22Rv1 (cell line): ENCODE results near the gene BAZ2B.

Source experiments
- CTCF ChIP-seq: fragments of 450-650 bp; IDR thresholded peaks from 2 replicates; pipeline ENCODE4 v1.5.1; 2017; ENCODE audit warnings: mild to moderate bottlenecking
- ZFX ChIP-seq: fragments of 450-650 bp; IDR thresholded peaks from 2 replicates; pipeline ENCODE4 v1.6.1; 2017; ENCODE audit warnings: antibody characterized with exemption, borderline replicate concordance

- no peak for TF ChIP-seq CTCF
- TF ChIP-seq ZFX = no peak
Measured at GRCh38 chr2:159460227-159460626, 156.1 kb downstream of the BAZ2B start.
